Measurements from ENCODE around the gene SYT6.

The SYT6 gene

GRCh38 chr1:114145504-114146151 is 8.0 kb downstream of the SYT6 start:
- no peak for TF ChIP-seq POLR2A (IDR thresholded peaks at IDR 0.05; ENCODE audit: low read depth, low read length)
- DNase-seq (ENCODE audit: insufficient read length, low spot score) (no peak), FAIRE-seq (no peak)

DNA sequence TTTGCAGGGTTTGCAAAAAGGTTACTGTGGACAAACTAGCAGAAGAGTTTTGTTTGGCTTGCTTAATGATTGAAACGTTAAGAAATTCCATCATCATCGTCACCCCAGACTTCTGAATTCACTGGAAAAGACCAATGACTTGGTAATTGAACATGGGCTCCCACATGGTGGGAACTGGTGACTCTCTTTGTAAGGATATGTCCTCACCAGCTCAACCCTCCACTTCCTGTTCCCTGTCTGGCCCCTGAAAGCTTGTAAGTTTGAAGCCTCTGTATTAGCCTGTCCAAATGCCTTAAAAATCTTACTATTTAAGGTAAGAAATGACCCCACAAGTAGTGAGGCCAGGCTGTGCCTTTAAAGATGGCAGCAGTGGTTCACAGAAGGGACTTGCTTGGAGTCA is 9.7 kb downstream of the SYT6 start:
- no peak for FAIRE-seq
- no peak for TF ChIP-seq POLR2A (IDR thresholded peaks at IDR 0.05; ENCODE audit: low read depth, low read length)
- DNase-seq (ENCODE audit: insufficient read length, low spot score), result no peak

DNA sequence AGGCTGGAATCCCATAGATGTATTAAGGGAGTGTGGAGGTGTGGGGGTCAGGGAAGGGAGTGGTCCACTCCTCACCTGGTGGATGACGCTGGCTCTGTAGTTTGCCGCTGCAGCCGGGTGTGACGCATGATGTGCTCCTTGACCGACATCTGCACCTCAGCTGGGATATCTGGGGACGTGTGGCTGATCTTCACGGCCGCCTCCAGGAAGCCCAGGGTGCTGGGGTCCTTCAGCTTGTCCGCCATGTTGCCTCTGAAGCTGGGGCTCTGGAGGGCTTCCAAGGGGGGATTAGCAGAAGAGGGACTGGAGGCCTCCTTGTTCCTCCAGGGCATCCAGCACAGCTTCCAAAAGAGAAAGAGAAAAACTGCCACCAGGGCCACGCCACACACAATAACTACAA is 14.1 kb downstream of the SYT6 start:
- DNase-seq (ENCODE audit: insufficient read length, low spot score) (no peak), FAIRE-seq (no peak)
- TF ChIP-seq POLR2A (IDR thresholded peaks at IDR 0.05; ENCODE audit: low read depth, low read length), result no peak

- TF ChIP-seq POLR2A (IDR thresholded peaks at IDR 0.05; ENCODE audit: low read depth, low read length), result no peak
- no peak for FAIRE-seq
- no peak for DNase-seq (ENCODE audit: insufficient read length, low spot score)
Observed at GRCh38 chr1:114137497-114137896, 16.2 kb downstream of the SYT6 start.

DNA sequence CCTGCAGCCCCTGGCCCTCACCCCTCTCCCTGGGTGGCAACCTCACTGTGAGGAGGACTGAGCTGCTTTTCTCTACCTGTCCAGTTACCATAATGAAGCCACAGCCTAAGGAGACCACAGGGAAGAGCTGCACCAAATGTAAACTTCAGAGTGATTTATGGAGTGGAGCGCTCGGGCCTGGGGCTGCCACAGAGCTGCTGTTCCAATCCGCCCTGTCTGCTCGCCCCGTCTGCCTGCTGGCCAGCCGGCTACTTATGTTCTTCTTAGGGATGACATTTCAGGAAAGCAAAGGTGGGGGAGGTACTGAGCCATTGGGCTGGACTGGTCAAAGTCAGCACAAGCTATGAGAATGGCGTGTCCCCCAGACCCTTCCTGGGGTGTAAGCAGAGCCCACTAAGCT is 17.9 kb downstream of the SYT6 start:
- FAIRE-seq (no peak), DNase-seq (ENCODE audit: insufficient read length, low spot score) (no peak)
- no peak for TF ChIP-seq POLR2A (IDR thresholded peaks at IDR 0.05; ENCODE audit: low read depth, low read length)

- DNase-seq (ENCODE audit: insufficient read length, low spot score) (no peak), FAIRE-seq (no peak)
- no peak for TF ChIP-seq POLR2A (IDR thresholded peaks at IDR 0.05; ENCODE audit: low read depth, low read length)
Observed at GRCh38 chr1:114134518-114134917, 19.2 kb downstream of the SYT6 start.

GRCh38 chr1:114133129-114133528 is 20.5 kb downstream of the SYT6 start:
- DNase-seq (ENCODE audit: insufficient read length, low spot score), result no peak
- TF ChIP-seq POLR2A (IDR thresholded peaks at IDR 0.05; ENCODE audit: low read depth, low read length), result no peak
- FAIRE-seq, result no peak

GRCh38 chr1:114131526-114132220 is 22.0 kb downstream of the SYT6 start:
- no peak for TF ChIP-seq POLR2A (IDR thresholded peaks at IDR 0.05; ENCODE audit: low read depth, low read length)
- FAIRE-seq (no peak), DNase-seq (ENCODE audit: insufficient read length, low spot score) (no peak)

DNA sequence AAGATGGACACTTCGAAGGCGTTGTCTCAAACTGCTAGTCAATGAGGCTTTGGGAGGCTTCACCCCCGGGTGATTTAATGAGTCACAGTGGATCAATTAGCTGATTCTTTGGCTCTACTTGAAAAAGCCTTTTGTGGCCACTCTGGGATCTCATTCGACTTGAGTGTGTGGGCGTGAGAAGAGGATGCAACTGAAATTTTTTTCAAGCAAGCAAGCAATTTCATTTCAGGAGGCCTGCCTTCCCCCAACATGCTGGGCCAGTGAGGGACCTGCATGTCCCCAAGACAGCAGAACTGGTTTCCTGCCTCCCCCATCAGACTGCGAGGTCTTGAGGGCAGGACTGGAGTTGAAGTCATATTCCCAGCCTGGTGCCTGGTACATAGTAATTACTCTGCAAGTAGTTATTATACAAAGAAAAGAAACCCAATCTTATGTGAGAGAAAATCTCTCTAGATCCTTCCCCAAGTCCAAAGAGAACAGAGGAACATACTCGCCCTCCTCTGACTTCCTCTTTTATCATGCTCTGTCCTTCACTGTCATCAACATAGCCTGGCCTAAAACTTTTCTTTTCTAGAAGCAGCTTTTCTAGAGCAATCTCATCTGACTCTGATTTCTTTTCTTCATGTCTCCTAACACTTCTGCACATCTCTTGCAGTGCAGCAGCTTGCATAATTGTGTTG is 22.7 kb downstream of the SYT6 start:
- DNase-seq (ENCODE audit: insufficient read length, low spot score) (no peak), FAIRE-seq (no peak)
- no peak for TF ChIP-seq POLR2A (IDR thresholded peaks at IDR 0.05; ENCODE audit: low read depth, low read length)

GRCh38 chr1:114130213-114130612 is 23.5 kb downstream of the SYT6 start:
- FAIRE-seq, result no peak
- no peak for TF ChIP-seq POLR2A (IDR thresholded peaks at IDR 0.05; ENCODE audit: low read depth, low read length)
- DNase-seq (ENCODE audit: insufficient read length, low spot score), result no peak

- DNase-seq (ENCODE audit: insufficient read length, low spot score) (no peak), FAIRE-seq (no peak)
- TF ChIP-seq POLR2A (IDR thresholded peaks at IDR 0.05; ENCODE audit: low read depth, low read length), result no peak
Observed at GRCh38 chr1:114128293-114128692, 25.4 kb downstream of the SYT6 start.

- DNase-seq (ENCODE audit: insufficient read length, low spot score) (no peak), FAIRE-seq (no peak)
- TF ChIP-seq POLR2A (IDR thresholded peaks at IDR 0.05; ENCODE audit: low read depth, low read length), result no peak
Observed at GRCh38 chr1:114126261-114127095, 27.2 kb downstream of the SYT6 start.

DNA sequence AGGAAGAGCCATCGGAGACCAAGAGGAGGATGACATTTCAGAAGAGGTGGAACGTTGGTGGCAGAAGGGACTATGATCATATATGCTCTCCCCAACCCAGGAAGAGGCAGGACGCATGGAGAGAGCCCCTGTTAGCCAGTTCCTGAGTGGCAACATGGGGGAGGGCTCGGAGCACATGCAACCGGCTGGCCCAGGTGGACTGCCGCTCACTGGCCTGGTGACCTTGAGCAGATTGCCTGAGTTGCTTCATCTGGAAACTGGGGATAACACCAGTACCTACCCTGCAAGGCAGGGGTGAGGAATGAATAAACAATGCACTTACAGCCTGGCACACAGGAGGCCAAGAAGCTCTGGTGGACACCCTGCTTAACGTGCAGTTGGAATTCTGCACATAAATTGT is 29.0 kb downstream of the SYT6 start:
- FAIRE-seq, result no peak
- TF ChIP-seq POLR2A (IDR thresholded peaks at IDR 0.05; ENCODE audit: low read depth, low read length), result no peak
- no peak for DNase-seq (ENCODE audit: insufficient read length, low spot score)
